ENCODE data around the gene GALNT5. TPM values are rescaled to one million over a fixed set of nuclear protein-coding genes. Genes with fewer than 3 reads are reported as not detected.

The GALNT5 gene
- total and polyA plus RNA-seq, 10 of the 15 experiments (the other 5 are each of a cell fraction or from before 2014, with no cell fraction given), result under 0.01 to 0.25 (median 0.03) TPM; not detected in 4

GRCh38 chr2:157265825-157266224, 8.3 kb downstream of the GALNT5 start:
- SMC1A ChIA-PET (ENCODE audit: uncharacterized antibody, unreplicated experiment), result interaction anchor here (1.0 to 1.2 kb wide), 5 partner anchors 13 to 146 kb away, joined by 3 to 6 read pairs (median 3); no protein-coding TSS in a partner anchor
- no peak overlapping the region for H3K27ac ChIP-seq (ENCODE audit: control insufficient read depth, insufficient read depth)
- 69% methylated on average over 4 of the region's 4 CpGs for WGBS (ENCODE audit: insufficient coverage, insufficient replicate concordance, low lambda C conversion rate, missing lambda C conversion rate)
- no peak for DNase-seq (ENCODE audit: low read depth, low spot score)
- FAIRE-seq, result no peak
- H3K79me2 ChIP-seq (ENCODE audit: control insufficient read depth, insufficient read depth, low read length), result no peaks in the 10 kb centered on the region
- CTCF ChIA-PET, result interaction anchor here (0.6 to 1.1 kb wide), 3 partner anchors 8 to 450 kb away, joined by 3 read pairs; partner anchors contain the start of gene GALNT5
- no TSS peak for BruUV-seq (replicated peaks)
- RAD21 ChIA-PET (ENCODE audit: unreplicated experiment), result interaction anchor here (0.6 to 0.9 kb wide), 2 partner anchors 41 to 168 kb away, joined by 3 read pairs; no protein-coding TSS in a partner anchor
- in situ Hi-C loops (cut with MboI), result no loop called here
- no peaks in the 10 kb centered on the region for H3K4me1 ChIP-seq (ENCODE audit: control insufficient read depth, insufficient read depth, low read length)
- ATAC-seq, result no peak
- intact Hi-C loops (cut with micrococcal nuclease; ENCODE audit: unreplicated experiment), result no loop called here
- no peak for TF ChIP-seq TCF3 (IDR thresholded peaks at IDR 0.05; ENCODE audit: borderline replicate concordance, insufficient read depth, low read depth, low read length)
- no peak for TF ChIP-seq STAT3 (IDR thresholded peaks at IDR 0.05; ENCODE audit: low read depth, low read length)
- TF ChIP-seq NFIC (IDR thresholded peaks at IDR 0.05; ENCODE audit: low read depth, low read length), result no peak
- TF ChIP-seq USF1 (IDR thresholded peaks at IDR 0.05; ENCODE audit: borderline replicate concordance, extremely low read length, insufficient read depth, low read depth, low read length), result no peak
- no peak for TF ChIP-seq BCL3 (IDR thresholded peaks at IDR 0.05; ENCODE audit: borderline replicate concordance, insufficient read depth, low read depth, low read length, poor library complexity, severe bottlenecking)
- TF ChIP-seq ZNF622 (IDR thresholded peaks at IDR 0.05), result no peak
- H2AFZ ChIP-seq (ENCODE audit: control insufficient read depth, low read depth, low read length), result no peak overlapping the region
- H3K9me3 ChIP-seq (replicated peaks; ENCODE audit: control insufficient read depth, insufficient read depth, low read length), result no peaks in the 10 kb centered on the region
- H3K4me3 ChIP-seq, result no peak overlapping the region
- no peaks in the 10 kb centered on the region for H3K27me3 ChIP-seq (replicated peaks in 1 of 2; ENCODE audit: control insufficient read depth in 2 of 2, insufficient read depth in 2 of 2, low read length in 1 of 2)
- POLR2A ChIA-PET, result no interaction called here
- H3K9ac ChIP-seq (ENCODE audit: control insufficient read depth, insufficient read depth, low read length), result no peak overlapping the region
- H4K20me1 ChIP-seq (ENCODE audit: control insufficient read depth, insufficient read depth), result no peaks in the 10 kb centered on the region
- no peaks in the 10 kb centered on the region for H3K36me3 ChIP-seq (ENCODE audit: control insufficient read depth in 2 of 2, insufficient read depth in 2 of 2, low read length in 1 of 2)
- H3K4me2 ChIP-seq (ENCODE audit: control insufficient read depth, insufficient read depth), result no peak overlapping the region

All from GM12878 (cell line).